VCaP (cell line): ENCODE data around the gene COG7.
"Not testable (repeated sequence)": the region's sequence is repeated elsewhere in the genome, so short reads cannot be mapped to it uniquely, and the experiment has no call there.

Source experiments
- H3K27ac ChIP-seq: fragments of 450-650 bp; 2 replicates; pipeline ENCODE4 v1.5.1; 2017
- TF ChIP-seq, protein P1 (sequence below): fragments of 450-650 bp; conservative IDR thresholded peaks from 2 replicates; pipeline ENCODE4 v1.5.1; 2017; ENCODE audit warnings: mild to moderate bottlenecking, moderate library complexity

COG7 gene

DNA sequence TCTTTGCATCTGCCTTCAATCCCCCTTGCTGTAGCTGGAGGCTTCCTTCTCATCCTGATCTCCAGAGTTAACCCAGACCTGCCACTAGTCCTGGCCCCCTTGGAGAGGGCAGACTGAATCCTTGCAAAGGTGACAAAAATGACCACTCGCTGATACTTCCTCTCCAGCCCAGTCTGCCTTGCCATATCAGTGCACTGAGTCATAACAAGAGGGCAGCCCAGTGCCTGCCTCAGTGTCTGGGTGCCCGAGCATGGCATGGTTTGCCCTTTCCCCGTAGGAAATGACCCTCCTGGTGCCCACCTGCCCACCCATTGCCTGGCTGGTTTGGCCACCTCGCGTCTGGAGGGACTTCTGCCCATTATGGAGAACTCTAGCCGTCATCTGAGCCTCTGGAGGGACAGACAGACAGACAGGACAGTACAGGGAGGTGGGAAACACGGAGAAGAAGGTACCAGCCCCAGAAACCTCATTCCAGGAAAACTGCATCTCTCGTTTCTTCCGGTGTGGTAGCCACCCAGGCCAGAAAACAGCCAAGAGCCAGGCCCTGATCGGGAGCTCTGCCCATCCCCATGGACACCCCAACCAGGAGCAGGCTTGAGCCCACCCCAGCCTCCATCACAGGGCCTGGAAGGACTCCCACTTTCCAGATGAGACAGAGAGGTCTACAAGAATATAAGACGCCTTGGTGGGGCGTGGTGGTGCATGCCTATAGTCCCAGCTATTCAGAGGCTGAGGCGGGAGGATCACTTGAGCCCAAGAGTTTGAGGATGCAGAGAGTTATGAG is 79.4 kb downstream of the COG7 start:
- TF ChIP-seq, protein P1, sequence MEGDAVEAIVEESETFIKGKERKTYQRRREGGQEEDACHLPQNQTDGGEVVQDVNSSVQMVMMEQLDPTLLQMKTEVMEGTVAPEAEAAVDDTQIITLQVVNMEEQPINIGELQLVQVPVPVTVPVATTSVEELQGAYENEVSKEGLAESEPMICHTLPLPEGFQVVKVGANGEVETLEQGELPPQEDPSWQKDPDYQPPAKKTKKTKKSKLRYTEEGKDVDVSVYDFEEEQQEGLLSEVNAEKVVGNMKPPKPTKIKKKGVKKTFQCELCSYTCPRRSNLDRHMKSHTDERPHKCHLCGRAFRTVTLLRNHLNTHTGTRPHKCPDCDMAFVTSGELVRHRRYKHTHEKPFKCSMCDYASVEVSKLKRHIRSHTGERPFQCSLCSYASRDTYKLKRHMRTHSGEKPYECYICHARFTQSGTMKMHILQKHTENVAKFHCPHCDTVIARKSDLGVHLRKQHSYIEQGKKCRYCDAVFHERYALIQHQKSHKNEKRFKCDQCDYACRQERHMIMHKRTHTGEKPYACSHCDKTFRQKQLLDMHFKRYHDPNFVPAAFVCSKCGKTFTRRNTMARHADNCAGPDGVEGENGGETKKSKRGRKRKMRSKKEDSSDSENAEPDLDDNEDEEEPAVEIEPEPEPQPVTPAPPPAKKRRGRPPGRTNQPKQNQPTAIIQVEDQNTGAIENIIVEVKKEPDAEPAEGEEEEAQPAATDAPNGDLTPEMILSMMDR, result no peak
- no peak overlapping the region for H3K27ac ChIP-seq

DNA sequence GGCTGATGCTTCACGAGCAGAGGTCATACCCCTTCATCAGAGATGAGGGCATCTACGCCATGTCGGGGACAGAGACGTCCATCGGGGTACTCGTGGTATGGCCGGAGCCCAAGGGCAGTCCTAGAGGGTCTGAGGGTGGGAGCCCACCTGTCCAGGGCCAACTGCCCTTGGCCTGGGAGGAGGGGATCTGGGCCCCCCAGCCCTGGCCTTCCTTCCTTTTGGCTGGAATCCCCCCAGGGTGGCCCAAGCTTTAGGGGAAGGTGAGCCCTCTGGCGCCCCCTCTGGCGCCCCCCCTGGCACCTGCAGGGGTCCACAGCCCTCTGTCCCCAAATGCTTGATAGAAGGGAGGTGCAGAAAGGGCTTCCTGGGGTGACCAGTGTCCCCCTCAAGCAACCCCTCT is 81.6 kb downstream of the COG7 start:
- no peak overlapping the region for H3K27ac ChIP-seq
- TF ChIP-seq, protein P1, result no peak

DNA sequence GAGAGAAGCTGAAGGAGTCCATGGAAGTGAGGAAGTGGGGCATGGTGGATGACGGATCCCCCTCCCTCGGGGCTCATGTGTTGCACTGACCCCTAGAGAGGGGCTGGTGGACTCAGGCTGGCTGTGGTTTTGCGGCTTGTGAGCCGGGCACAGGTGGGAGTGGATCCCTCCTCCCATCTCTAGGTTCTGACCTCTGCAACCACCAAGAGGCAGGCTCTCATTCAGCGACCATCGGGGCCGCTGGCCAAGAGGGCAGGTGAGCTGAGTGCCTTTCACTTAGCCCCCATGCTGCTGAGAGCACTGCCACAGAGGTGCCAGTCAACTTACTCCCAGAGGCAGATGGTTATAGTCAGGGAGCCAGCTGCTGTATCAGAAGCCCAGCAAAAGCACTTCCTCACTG is 83.6 kb downstream of the COG7 start:
- TF ChIP-seq, protein P1, result no peak
- H3K27ac ChIP-seq, result no peak overlapping the region

DNA sequence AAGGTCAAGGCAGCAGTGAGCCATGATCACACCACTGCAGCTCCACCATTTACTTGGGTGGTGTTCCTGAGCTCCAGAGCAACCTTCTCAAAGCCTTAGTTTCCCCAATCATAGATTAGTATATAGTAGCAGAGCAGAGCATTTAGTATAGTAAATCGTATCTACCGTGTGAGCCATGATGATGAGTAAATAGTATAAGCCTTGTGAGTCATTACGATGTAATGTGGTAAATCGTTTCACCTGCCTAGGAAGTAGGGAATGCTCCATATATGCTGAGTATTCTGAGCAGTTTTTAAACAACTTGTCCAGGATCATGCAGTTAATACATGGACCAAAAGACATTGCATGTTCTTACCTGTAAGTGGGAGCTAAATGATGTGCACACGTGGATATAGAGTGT is 84.5 kb downstream of the COG7 start:
- H3K27ac ChIP-seq, result no peak overlapping the region
- TF ChIP-seq, protein P1, result no peak

DNA sequence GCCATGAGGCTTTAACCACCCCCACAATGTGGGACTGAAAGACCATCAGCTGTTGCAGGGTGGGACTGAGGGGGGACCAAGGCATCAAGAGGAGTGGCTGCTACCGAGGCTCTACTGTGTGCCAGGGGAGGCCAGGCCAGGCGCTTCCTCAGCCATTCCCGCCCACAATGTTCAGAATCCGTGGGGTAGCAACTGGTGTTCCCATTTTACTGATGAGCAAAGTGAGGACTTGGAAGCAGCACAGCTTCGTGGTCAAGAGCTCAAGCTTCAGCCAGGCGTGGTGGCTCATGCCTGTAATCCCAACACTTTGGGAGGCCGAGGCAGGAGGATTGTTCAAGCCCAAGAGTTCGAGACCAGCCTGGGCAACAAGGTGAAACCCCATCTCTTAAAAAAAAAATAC is 85.0 kb downstream of the COG7 start:
- TF ChIP-seq, protein P1, result no peak
- no peak overlapping the region for H3K27ac ChIP-seq

DNA sequence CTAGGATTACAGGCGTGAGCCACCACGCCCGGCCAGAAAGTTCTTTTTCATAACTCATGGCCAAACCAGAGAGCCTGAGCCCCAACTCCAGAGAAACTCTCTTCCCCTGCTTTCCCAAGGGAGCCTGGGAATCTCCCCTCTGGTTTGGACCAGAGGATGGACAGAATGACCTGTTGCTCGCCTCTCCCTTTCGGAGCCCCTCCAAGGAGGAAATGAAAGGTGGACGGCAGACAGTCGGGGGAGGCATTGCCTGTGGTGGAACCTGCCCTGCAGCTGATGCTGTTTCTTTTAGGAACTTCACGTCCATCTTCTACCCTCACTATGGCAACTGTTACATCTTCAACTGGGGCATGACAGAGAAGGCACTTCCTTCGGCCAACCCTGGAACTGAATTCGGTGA is 85.4 kb downstream of the COG7 start:
- TF ChIP-seq, protein P1, result no peak

DNA sequence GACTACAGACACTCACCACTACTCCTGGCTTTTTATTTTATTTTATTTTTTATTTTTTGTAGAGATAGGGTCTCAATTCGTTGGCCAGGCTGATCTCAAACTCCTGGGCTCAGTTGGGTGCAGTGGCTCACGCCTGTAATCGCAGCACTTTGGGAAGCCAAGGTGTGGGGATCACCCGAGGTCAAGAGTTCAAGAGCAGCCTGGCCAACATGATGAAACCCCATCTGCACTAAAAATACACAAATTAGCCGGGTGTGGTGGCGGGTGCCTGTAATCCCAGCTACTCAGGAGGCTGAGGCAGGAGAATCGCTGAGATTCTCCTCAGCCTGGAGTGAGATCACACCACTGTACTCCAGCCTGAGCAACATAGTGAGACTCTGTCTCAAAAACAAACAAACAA is 86.6 kb downstream of the COG7 start:
- H3K27ac ChIP-seq, result not testable (repeated sequence)

More for the DNA sequence above, 85.4 kb downstream of the COG7 start:
- H3K27ac ChIP-seq, result no peak overlapping the region

DNA sequence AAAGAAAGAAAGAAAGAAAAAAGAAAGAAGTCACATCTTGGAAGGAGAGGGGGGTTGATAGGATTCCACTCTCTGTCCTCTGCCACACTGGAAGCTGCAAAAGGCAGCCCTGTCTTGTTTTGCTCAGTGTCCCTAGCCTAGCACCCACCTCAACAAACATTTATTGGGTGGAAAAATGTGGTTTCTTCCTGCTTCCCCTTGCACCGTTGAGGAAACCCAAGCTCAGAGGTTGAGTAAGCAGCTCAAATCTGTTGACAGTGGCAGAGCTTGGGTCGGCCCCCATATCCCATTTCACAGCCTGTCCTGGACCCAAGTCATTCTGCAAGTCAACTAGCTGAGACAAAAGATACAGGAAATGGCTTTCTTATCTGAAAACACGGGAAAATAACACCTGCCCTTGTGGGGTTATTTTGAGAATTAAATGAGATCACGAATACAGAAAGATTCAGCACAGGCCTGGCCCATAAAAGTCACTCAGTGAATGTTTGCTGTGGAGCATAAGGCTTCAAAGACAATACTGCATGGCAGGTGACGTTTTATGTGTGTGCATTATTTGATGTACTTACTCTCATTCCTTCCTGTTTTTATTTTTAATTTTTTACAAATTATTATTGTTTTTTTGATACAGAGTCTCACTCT is 87.3 kb downstream of the COG7 start:
- TF ChIP-seq, protein P1, result no peak

More for the DNA sequence above, 87.3 kb downstream of the COG7 start:
- H3K27ac ChIP-seq, result no peak overlapping the region
